HepG2 (cell line): ENCODE data around the gene FAM124B. TPM values are rescaled to one million over a fixed set of nuclear protein-coding genes. Genes with fewer than 3 reads are reported as not detected.

ENCODE experiments used
- ARID2 ChIP-seq: sonication (generic); formaldehyde crosslinking; IDR thresholded peaks from 2 replicates; pipeline ENCODE4 v1.8.1; 2022; ENCODE audit warnings: mild to moderate bottlenecking, missing genetic modification reagents, borderline replicate concordance
- CHCHD3 ChIP-seq: sonication (generic); formaldehyde crosslinking; IDR thresholded peaks from 2 replicates; pipeline ENCODE4 v1.8.0; 2022; ENCODE audit warnings: mild to moderate bottlenecking, missing genetic modification reagents, moderate library complexity
- GTF3A ChIP-seq: sonication (generic); formaldehyde crosslinking; conservative IDR thresholded peaks from 2 replicates; pipeline ENCODE4 v1.4.0; 2020; ENCODE audit warnings: mild to moderate bottlenecking, missing genetic modification reagents
- MTA1 ChIP-seq: sonication (generic); formaldehyde crosslinking; IDR thresholded peaks from 2 replicates; pipeline ENCODE4 v1.4.0; 2020; ENCODE audit warnings: missing genetic modification reagents, mild to moderate bottlenecking, borderline replicate concordance
- MXD1 ChIP-seq: sonication (generic); formaldehyde crosslinking; IDR thresholded peaks from 2 replicates; pipeline ENCODE4 v1.4.0; 2020; ENCODE audit warnings: mild to moderate bottlenecking, missing genetic modification reagents
- NFATC3 ChIP-seq: sonication (generic); formaldehyde crosslinking; IDR thresholded peaks from 2 replicates; pipeline ENCODE4 v1.5.1; 2020; ENCODE audit warnings: mild to moderate bottlenecking, missing genetic modification reagents
- NFE2L1 ChIP-seq: sonication (generic); formaldehyde crosslinking; IDR thresholded peaks from 2 replicates; pipeline ENCODE4 v1.4.0; 2020; ENCODE audit warnings: missing genetic modification reagents, mild to moderate bottlenecking, borderline replicate concordance
- REST ChIP-seq, 2 experiments: IDR thresholded peaks; 2 replicates each; pipeline ENCODE4 v1.6.1; 2011 to 2012; ENCODE audit warnings: low read length in 2 of 2, borderline replicate concordance in 1 of 2, low read depth in 1 of 2, mild to moderate bottlenecking in 1 of 2, moderate library complexity in 1 of 2
- REXO4 ChIP-seq: sonication (generic); formaldehyde crosslinking; IDR thresholded peaks from 2 replicates; pipeline ENCODE4 v1.8.0; 2022; ENCODE audit warnings: missing genetic modification reagents, mild to moderate bottlenecking, borderline replicate concordance
- TEAD2 ChIP-seq: sonication (generic); formaldehyde crosslinking; IDR thresholded peaks from 2 replicates; pipeline ENCODE4 v1.9.0; 2021; ENCODE audit warnings: missing genetic modification reagents
- ZBTB26 ChIP-seq: IDR thresholded peaks from 2 replicates; pipeline ENCODE4 v1.6.1; 2016; ENCODE audit warnings: missing compliant biosample characterization, missing genetic modification reagents, borderline replicate concordance
- ZNF20 ChIP-seq: sonication (generic); formaldehyde crosslinking; IDR thresholded peaks from 2 replicates; pipeline ENCODE4 v1.4.0; 2020; ENCODE audit warnings: mild to moderate bottlenecking, moderate library complexity, missing genetic modification reagents
- ZNF331 ChIP-seq: sonication (generic); formaldehyde crosslinking; IDR thresholded peaks from 2 replicates; pipeline ENCODE4 v1.4.0; 2020; ENCODE audit warnings: missing genetic modification reagents
- ZNF552 ChIP-seq: sonication (generic); formaldehyde crosslinking; IDR thresholded peaks from 2 replicates; pipeline ENCODE4 v1.9.0; 2022; ENCODE audit warnings: missing genetic modification reagents, mild to moderate bottlenecking, borderline replicate concordance
- ZNF777 ChIP-seq: sonication (generic); formaldehyde crosslinking; IDR thresholded peaks from 2 replicates; pipeline ENCODE4 v1.4.0; 2020; ENCODE audit warnings: missing genetic modification reagents
- ZNF800 ChIP-seq: sonication (generic); formaldehyde crosslinking; IDR thresholded peaks from 2 replicates; pipeline ENCODE4 v1.4.0; 2020; ENCODE audit warnings: missing genetic modification reagents
- polyA plus RNA-seq, 8 experiments: library from polyadenylated mRNA; depleted of rRNA in 3 of 8; stranded (reverse) in 7 of 8; unstranded in 1 of 8; fragments of >200 nt; fragmentation: Illumina TruSeq in 4 of 8; extraction: Trizol in 4 of 8; gene quantifications; 2 replicates each; pipeline versions ENCODE4 v1.2.1 to v1.2.3, GENCODE V29; 2011 to 2016; ENCODE audit warnings: low read depth in 4 of 8, missing spikeins in 1 of 8, mixed read lengths in 1 of 8; ENCODE audit not compliant: insufficient read depth in 1 of 8
- total RNA-seq, 5 experiments: library from RNA; depleted of rRNA; stranded (reverse); fragments of >200 nt; fragmentation: Illumina TruSeq; extraction: Trizol; gene quantifications; 2 replicates each; pipeline ENCODE4 v1.2.3, GENCODE V29; 2016; ENCODE audit warnings: low read depth in 1 of 5
- TF ChIP-seq, protein P1 (sequence below): IDR thresholded peaks from 2 replicates; pipeline ENCODE4 v1.6.1; 2012; ENCODE audit warnings: inconsistent platforms
- TF ChIP-seq, protein P2 (sequence below): sonication (generic); formaldehyde crosslinking; IDR thresholded peaks from 2 replicates; pipeline ENCODE4 v1.9.0; 2021; ENCODE audit warnings: missing genetic modification reagents, borderline replicate concordance

FAM124B gene
- total and polyA plus RNA-seq, 2 of the 13 experiments (the other 11 are each of a cell fraction or from before 2014, with no cell fraction given), result not detected

DNA sequence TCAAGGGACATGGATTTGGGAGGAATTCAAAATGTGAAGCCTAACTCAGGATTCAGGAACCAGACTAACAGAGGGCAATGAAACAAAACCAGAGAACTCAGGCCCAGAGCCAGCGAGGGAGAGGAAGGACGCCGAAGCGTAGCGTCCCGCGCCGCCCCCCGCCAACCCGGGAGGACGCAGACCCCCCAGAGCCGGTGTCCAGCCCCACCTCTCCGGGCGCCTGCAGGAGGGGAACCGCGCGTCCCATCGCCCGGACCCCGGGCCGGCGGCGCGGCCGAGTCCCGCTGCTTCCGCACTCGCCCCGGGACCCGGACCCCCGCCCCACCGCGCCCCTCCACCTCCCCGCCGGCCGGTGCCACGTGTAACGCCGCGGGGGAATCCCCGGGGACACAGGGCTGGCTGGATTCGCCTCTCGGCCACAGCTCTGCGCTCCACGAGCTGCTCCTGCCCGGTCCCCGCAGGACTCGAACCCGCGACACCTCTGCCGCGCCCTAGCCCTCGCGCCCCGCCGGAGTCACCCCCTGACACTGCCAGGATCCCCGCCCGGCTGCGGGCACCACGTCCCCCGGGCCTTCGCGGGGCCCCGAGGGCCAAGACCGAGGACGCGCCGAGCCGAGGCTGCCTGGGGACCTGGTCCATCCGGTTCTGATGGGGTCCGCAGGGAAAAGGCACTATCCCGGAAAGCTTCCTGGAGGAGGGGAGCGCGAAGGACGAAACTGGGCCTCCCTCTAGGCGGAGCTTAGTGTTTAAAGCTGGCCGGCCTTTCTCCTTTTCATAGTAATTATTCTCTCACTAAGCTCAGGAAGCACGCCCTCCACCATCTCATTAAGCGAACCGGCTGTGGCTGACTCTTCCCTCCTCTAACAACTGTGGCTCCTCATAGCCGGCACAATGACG is 40.4 kb upstream of the FAM124B start (continued):
- peak; percentile 37; the same call in 1 of the 2 replicates for TF ChIP-seq MXD1 (CRISPR knock-in tag)
- no peak for TF ChIP-seq CHCHD3 (CRISPR knock-in tag)
- no peak for TF ChIP-seq ARID2 (CRISPR knock-in tag)
- TF ChIP-seq TEAD2 (CRISPR knock-in tag), result no peak
- no peak for TF ChIP-seq REST (IDR thresholded peaks at IDR 0.05; ENCODE audit: borderline replicate concordance in 1 of 2, low read depth in 1 of 2, low read length in 2 of 2)
- TF ChIP-seq GTF3A (CRISPR knock-in tag), result 0 out of 2 replicates have a peak, but pooled peaks have one; percentile 34
- peak; percentile 57; the same call in 1 of the 2 replicates for TF ChIP-seq ZNF777 (CRISPR knock-in tag)
- TF ChIP-seq ZNF552 (CRISPR knock-in tag), result no peak
- TF ChIP-seq REXO4, result no peak
- TF ChIP-seq ZNF800 (CRISPR knock-in tag), result 0 out of 2 replicates have a peak, but pooled peaks have one; percentile 42
- TF ChIP-seq, protein P1, sequence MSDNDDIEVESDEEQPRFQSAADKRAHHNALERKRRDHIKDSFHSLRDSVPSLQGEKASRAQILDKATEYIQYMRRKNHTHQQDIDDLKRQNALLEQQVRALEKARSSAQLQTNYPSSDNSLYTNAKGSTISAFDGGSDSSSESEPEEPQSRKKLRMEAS, result peak; percentile 28; the same call in 1 of the 2 replicates
- TF ChIP-seq, protein P2, sequence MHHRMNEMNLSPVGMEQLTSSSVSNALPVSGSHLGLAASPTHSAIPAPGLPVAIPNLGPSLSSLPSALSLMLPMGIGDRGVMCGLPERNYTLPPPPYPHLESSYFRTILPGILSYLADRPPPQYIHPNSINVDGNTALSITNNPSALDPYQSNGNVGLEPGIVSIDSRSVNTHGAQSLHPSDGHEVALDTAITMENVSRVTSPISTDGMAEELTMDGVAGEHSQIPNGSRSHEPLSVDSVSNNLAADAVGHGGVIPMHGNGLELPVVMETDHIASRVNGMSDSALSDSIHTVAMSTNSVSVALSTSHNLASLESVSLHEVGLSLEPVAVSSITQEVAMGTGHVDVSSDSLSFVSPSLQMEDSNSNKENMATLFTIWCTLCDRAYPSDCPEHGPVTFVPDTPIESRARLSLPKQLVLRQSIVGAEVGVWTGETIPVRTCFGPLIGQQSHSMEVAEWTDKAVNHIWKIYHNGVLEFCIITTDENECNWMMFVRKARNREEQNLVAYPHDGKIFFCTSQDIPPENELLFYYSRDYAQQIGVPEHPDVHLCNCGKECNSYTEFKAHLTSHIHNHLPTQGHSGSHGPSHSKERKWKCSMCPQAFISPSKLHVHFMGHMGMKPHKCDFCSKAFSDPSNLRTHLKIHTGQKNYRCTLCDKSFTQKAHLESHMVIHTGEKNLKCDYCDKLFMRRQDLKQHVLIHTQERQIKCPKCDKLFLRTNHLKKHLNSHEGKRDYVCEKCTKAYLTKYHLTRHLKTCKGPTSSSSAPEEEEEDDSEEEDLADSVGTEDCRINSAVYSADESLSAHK, result no peak
- no peak for TF ChIP-seq ZBTB26 (CRISPR knock-in tag)
- no peak for TF ChIP-seq ZNF20 (CRISPR knock-in tag)
- no peak for TF ChIP-seq NFE2L1 (CRISPR knock-in tag)
- no peak for TF ChIP-seq NFATC3 (CRISPR knock-in tag)
- TF ChIP-seq MTA1, result no peak
- no peak for TF ChIP-seq ZNF331 (CRISPR knock-in tag)
